Adrenal gland (tissue), 5 donors: ENCODE data around the gene OR2J3.
"Not testable (repeated sequence)": the region's sequence is repeated elsewhere in the genome, so short reads cannot be mapped to it uniquely, and the experiment has no call there.

Experiments used
- POLR2A ChIP-seq, 2 donors: fragments of 450-650 bp; IDR thresholded peaks; one replicate each; pipeline ENCODE4 v1.6.1; 2017; ENCODE audit warnings: antibody characterized with exemption in 2 of 2, mild to moderate bottlenecking in 2 of 2, moderate library complexity in 1 of 2
- TF ChIP-seq, protein P1 (sequence below), 6 experiments: fragments of 450-650 bp in 4 of 6; fragments of 200-600 bp in 2 of 6; sonication (generic) in 1 of 6; IDR thresholded peaks; 1 replicate in 5 of 6; 2 replicates in 1 of 6; pipeline versions ENCODE4 v1.5.1 to v1.8.0; 2016 to 2021; ENCODE audit warnings: antibody characterized with exemption in 6 of 6, mild to moderate bottlenecking in 2 of 6, moderate library complexity in 1 of 6
- donor health status: DM: no; HTN: no; CAD: no.

GRCh38 chr6:29149444-29149843, 41.6 kb downstream of the OR2J3 start:
- TF ChIP-seq, protein P1, sequence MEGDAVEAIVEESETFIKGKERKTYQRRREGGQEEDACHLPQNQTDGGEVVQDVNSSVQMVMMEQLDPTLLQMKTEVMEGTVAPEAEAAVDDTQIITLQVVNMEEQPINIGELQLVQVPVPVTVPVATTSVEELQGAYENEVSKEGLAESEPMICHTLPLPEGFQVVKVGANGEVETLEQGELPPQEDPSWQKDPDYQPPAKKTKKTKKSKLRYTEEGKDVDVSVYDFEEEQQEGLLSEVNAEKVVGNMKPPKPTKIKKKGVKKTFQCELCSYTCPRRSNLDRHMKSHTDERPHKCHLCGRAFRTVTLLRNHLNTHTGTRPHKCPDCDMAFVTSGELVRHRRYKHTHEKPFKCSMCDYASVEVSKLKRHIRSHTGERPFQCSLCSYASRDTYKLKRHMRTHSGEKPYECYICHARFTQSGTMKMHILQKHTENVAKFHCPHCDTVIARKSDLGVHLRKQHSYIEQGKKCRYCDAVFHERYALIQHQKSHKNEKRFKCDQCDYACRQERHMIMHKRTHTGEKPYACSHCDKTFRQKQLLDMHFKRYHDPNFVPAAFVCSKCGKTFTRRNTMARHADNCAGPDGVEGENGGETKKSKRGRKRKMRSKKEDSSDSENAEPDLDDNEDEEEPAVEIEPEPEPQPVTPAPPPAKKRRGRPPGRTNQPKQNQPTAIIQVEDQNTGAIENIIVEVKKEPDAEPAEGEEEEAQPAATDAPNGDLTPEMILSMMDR (IDR thresholded peaks at IDR 0.05) = not testable (repeated sequence)
- not testable (repeated sequence) for TF ChIP-seq POLR2A (IDR thresholded peaks at IDR 0.05)
